GM15510 (cell line): Measurements from ENCODE around the gene GPR55.

Experiments
- POLR2A ChIP-seq: IDR thresholded peaks from 3 replicates; pipeline ENCODE4 v1.6.1; 2011; ENCODE audit warnings: borderline replicate concordance; ENCODE audit not compliant: insufficient read length; ENCODE audit errors: extremely low read depth

Gene GPR55, protein sequence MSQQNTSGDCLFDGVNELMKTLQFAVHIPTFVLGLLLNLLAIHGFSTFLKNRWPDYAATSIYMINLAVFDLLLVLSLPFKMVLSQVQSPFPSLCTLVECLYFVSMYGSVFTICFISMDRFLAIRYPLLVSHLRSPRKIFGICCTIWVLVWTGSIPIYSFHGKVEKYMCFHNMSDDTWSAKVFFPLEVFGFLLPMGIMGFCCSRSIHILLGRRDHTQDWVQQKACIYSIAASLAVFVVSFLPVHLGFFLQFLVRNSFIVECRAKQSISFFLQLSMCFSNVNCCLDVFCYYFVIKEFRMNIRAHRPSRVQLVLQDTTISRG

DNA sequence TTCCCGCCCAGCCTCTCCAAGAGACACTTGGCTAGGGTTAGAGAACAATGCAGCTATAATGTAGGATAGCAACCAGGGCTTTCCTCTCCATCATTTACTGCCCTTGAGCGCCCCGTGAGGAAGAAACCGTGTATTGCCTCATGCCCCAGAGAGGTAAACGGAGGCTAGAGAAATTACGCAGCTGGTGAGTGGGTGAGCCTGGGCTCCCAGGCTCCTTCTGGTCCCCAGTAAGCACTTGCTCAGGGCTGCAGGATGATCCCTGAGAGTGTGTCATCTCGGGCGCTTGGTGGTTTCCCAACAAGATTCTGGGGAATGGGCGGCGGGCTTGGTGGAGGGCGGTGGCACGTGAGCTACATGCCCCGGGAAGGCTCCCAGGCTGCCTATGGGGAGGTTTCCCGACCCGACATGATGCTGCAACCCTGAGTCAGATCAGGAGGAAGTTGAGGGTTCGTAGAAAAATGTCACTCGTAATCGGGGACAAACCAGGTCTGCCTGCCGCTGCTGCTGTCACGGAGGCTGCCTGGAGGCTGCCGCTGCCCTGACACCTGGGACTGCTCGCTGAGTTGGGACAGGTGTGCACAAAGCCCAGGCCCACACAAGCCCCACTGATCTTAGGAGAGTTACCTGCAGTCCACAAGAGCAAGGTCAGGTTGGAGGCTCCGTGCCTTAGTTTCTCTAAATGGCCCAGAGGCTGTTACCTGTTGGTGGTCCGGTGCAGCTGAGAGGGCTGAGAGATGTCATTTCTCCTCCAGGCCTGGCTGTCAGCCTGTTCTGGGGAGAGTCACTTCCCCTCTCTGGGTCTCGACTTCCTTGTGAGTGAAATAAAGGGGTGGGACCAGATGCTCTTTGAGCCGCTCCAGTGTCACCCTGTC, at the start of gene GPR55:
Gene GPR55 (minus strand): TSS at position 773 of the 872 bp plus-strand sequence. CDS start 14,280 bp downstream, outside the sequence.
- TF ChIP-seq POLR2A = peak; percentile 68

- TF ChIP-seq POLR2A = no peak
Observed at GRCh38 chr2:230974096-230974913, 49.3 kb upstream of the GPR55 start.

GRCh38 chr2:230972046-230972445, 47.0 kb upstream of the GPR55 start:
- no peak for TF ChIP-seq POLR2A

- TF ChIP-seq POLR2A = no peak
Observed at GRCh38 chr2:230969659-230970015, 44.6 kb upstream of the GPR55 start.

DNA sequence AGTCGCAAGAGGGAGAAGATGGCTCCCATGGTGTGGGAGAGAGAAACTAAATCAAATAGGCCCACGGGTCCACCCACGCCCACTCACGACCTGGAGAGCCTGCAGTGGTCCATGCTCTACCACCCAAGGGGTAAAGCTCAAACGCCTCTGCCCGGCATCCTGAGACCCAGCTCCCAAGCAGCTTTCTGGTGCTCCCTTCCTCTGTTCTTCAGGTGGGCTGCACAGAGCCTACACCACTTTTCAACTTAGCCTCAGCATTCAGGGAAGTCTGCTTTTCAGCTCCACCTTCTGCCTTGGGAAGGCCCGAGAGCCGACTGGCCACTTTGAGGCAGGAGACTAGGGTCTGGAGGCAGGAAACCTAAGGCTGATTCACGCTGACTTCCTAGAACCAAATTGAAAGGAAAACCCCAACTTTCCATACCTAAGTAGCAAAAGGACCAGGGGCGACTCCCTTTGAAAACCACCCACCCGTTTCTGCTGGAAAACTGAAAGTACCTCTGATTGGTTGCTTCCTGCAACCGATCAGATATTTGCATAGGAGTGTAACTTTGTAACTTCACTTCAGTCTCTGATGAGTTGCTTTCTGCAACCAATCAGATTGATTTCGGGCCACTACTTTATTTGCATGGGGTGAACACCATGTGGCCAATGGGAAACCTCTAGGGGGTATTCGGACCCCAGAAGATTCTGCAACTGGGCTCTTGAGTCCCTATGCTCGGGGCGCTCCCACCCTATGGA, 44.0 kb upstream of the GPR55 start:
- no peak for TF ChIP-seq POLR2A

- TF ChIP-seq POLR2A = no peak
Observed at GRCh38 chr2:230967113-230967512, 42.1 kb upstream of the GPR55 start.

GRCh38 chr2:230964136-230964730, 39.2 kb upstream of the GPR55 start:
- TF ChIP-seq POLR2A = no peak

DNA sequence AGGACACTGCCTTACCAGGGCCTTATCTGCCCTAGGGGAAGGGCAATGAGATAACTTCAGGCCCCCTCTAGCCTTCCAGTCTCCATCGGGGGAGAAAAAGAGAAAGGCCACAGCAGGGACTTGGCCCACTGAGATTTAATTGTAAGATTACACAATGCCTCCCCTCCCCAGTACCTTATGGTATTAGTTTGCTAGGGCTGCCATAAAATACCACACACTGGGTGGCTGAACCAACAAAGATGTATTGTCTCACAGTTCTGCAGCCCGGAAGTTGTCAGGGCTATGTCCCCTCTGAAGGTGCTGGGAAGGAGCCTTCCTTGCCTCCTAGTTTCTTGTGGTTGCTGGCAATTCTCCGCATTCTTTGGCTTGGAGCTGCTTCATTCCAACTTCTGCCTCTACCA, 36.0 kb upstream of the GPR55 start:
- TF ChIP-seq POLR2A = no peak

- no peak for TF ChIP-seq POLR2A
Observed at GRCh38 chr2:230960026-230960425, 35.0 kb upstream of the GPR55 start.

GRCh38 chr2:230958820-230959756, 34.0 kb upstream of the GPR55 start:
- TF ChIP-seq POLR2A = no peak

DNA sequence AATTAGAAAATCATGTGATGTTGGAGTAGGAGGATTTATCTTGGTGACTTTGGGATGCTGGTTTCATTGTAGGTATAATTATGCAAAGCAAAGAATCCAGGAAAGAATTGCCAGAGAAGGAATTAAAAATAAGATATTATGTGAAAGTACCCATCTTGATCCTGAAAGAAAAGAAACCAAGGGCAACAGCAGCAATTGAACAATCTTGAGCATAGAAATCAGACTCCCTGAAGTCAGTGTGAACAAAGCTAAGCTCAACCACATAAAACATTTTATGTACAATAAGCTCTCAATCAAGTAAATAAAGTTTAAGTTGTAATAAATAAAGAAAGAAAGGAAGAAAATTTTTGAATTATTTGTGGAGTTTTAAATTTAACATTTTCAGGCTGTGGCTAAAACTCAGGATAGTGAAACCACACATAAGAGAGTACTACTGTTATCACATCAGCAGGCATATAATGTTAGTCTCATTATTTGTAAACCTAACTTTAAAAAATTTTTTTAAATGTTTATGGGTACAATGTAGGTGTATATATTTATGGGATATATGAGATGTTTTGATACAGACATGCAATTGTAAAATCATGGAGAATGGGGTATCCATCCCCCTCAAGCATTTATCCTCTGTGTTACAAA, 32.8 kb upstream of the GPR55 start:
- TF ChIP-seq POLR2A = no peak

- TF ChIP-seq POLR2A = peak; percentile 42
Observed at GRCh38 chr2:230956827-230957755, 32.0 kb upstream of the GPR55 start.

DNA sequence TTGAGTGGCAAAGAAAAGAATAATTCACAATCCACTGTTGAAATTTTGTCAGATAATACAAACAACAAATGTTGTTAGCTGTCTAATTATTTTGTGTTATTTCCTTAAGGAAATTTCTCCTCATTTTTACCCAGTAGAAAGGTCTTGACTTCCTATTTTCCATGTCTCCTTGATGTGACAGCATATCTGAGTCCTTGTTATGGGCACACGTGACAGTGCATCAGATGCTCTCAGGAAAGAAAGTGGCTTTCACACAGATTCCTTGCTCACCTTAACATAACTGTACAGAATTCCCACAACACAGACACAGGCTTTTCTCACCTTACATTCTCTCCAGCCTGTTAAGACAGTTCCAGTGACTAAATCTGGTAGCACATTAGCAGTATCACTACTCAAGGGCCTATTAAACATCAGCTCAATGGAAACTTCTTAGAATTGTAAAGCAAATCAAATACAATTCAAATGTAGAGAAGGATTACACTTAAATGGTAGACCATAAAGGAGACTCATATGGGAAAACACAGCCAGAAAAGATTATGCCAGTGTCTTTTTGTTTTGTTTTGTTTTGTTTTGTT, 30.2 kb upstream of the GPR55 start:
- TF ChIP-seq POLR2A = no peak
